GM12801 (cell line): ENCODE results near the gene MGARP.

Experiments used
- CTCF ChIP-seq: IDR thresholded peaks from one replicate; pipeline ENCODE4 v1.5.1; 2011; ENCODE audit warnings: control low read depth; ENCODE audit not compliant: insufficient read length; ENCODE audit errors: extremely low read depth

MGARP gene

GRCh38 chr4:139300431-139301112 lies 20.5 kb upstream of the MGARP start:
- no peak for TF ChIP-seq CTCF

GRCh38 chr4:139299536-139299935 lies 19.5 kb upstream of the MGARP start:
- no peak for TF ChIP-seq CTCF

GRCh38 chr4:139297001-139297410 lies 17.0 kb upstream of the MGARP start:
- no peak for TF ChIP-seq CTCF

GRCh38 chr4:139295942-139296299 lies 15.9 kb upstream of the MGARP start:
- no peak for TF ChIP-seq CTCF

- no peak for TF ChIP-seq CTCF
These were observed 15.3 kb upstream of the MGARP start for GRCh38 chr4:139295206-139295941.

- no peak for TF ChIP-seq CTCF
These were observed 6.2 kb upstream of the MGARP start for GRCh38 chr4:139286186-139286698.

- no peak for TF ChIP-seq CTCF
These were observed 2.7 kb upstream of the MGARP start for GRCh38 chr4:139282721-139283075.
